ENCODE data around the gene KRT8.
"Not testable (repeated sequence)": the region's sequence is repeated elsewhere in the genome, so short reads cannot be mapped to it uniquely, and the experiment has no call there.

KRT8 gene

GRCh38 chr12:52904509-52905300 lies at the start of gene KRT8:
KRT8 (minus strand) TSS chr12:52905076; CDS start chr12:52904981, 95 bp downstream.
- not testable (repeated sequence) for DNase-seq

DNA sequence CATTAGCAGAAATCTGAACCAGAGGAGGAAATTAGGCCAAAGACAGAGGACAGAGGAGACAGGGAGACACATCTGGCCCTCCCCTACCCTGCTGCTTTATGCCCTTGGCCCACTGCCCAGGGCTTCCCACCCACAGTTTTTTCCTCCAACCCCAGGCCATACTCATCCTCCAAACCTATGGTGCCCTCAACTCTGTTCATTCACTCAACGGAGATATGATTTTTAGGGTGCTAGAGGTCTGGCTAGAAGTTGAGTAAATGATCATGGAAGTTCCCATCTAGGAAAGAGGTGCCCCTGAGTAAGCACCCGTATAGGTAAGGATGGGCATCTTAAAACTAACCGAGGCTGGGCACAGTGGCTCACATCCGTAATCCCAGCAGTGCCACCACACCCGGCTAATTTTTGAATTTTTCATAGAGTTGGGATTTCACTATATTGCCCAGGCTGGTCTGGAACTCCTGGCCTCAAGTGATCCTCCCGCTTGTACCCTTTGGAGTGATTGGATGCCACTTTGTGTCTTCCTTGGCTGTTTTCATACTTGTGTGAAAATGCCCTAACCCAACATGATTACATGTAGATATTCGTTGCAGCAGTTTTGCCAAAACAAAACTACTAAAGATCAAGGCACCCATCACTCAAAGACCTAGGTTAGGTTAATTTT lies 48.4 kb upstream of the KRT8 start:
- no peak for DNase-seq

DNA sequence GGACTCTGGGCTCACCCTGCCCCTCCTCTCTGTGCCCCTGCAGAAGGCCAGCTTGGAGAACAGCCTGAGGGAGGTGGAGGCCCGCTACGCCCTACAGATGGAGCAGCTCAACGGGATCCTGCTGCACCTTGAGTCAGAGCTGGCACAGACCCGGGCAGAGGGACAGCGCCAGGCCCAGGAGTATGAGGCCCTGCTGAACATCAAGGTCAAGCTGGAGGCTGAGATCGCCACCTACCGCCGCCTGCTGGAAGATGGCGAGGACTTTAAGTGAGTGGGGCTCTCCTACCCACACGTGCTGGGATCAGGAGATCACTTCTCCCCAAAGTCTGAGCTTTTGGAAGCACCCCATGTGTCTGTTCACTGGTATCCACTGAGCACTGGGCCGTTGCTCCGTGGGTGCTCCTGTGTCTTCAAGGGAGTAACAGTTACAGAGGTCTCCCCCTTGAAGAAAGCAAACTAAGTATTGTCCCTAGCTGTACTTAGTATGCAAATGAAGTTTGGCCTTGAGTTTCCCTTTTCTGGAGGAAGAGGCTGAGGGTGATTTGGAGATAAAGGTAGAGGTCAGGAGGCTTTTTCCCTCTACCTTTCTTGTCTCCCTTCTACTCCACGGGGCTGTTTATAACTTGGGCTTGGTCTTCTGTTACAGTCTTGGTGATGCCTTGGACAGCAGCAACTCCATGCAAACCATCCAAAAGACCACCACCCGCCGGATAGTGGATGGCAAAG lies 47.4 kb upstream of the KRT8 start:
- no peak for DNase-seq

GRCh38 chr12:52951640-52952039 lies 46.8 kb upstream of the KRT8 start:
- DNase-seq = no peak

GRCh38 chr12:52951126-52951525 lies 46.2 kb upstream of the KRT8 start:
- DNase-seq = no peak

DNA sequence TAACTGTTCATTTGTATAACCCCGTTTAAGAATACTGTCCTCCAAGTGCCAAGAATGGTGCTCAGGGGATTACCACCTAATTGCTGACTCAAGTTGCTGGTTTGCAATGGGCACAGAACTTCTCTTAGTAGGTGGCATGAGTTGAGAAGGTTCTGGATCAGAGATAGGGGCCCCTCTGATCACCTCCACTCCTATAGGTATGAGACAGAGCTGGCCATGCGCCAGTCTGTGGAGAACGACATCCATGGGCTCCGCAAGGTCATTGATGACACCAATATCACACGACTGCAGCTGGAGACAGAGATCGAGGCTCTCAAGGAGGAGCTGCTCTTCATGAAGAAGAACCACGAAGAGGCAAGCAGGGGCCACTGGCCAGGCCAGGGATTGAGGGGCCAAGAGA lies 45.7 kb upstream of the KRT8 start:
- DNase-seq = no peak

GRCh38 chr12:52949413-52950331 lies 44.8 kb upstream of the KRT8 start:
- DNase-seq = no peak

DNA sequence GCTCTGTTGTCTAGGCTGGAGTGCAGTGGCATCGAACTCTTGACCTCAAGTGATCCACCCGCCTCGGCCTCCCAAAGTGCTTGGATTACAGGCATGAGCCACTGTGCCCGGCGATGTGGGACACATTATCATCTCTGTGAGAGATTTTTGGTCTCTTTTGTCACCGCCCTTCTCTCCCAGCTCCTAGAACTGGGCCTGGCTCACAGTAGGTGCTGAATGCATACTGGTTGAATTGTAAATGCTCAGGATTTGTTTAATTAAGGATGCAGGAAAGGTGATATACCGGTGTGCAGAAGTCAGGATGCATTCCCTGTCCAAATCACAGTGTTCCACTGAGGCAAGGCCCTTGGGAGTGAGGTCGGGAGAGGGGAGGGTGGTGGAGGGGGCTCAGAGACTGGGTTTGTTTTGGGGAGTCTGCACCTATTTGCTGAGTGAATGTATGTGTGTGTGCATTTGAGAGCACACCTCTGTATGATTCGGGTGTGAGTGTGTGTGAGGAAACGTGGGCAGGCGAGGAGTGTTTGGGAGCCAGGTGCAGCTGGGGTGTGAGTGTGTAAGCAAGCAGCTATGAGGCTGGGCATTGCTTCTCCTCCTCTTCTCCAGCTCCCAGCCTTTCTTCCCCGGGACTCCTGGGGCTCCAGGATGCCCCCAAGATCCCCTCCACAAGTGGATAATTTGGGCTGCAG lies 43.0 kb upstream of the KRT8 start:
- no peak for DNase-seq

DNA sequence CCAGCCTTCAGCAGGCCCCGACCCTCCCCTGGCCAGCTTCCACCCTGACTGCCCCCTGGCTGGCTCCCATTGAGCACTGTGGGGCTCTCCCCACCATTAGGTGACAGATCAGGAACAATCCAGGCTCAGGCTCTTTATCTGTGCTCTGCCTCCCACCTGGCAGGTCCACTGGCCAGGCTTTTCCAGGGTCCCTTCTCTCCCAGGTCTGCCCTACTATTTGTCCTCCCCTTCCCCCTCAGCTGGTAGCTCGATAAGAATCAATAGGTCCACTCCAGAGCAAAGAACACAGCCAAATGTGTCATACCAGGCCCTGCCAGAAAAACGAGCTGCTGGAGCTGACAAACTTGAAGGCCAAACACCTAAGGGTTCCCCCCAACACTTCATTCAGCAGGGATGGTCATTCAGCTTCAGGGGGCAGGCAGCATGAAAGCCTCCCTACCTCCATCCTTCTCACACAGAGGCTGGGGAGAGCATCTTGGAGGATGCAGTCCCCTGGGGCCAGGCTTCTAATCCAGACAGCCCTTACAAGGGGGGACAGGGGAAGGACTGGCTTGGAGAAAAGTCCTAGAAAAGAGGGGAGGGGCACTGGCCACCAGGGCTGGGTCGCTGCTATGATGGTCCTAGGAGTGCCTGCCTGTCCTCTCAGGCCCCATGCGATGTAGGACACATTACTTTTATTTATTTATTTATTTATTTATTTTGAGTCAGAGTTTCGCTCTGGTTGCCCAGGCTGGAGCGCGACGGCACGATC lies 42.1 kb upstream of the KRT8 start:
- DNase-seq = no peak

- no peak for DNase-seq
Observed at GRCh38 chr12:52946334-52946733, 41.5 kb upstream of the KRT8 start.

DNA sequence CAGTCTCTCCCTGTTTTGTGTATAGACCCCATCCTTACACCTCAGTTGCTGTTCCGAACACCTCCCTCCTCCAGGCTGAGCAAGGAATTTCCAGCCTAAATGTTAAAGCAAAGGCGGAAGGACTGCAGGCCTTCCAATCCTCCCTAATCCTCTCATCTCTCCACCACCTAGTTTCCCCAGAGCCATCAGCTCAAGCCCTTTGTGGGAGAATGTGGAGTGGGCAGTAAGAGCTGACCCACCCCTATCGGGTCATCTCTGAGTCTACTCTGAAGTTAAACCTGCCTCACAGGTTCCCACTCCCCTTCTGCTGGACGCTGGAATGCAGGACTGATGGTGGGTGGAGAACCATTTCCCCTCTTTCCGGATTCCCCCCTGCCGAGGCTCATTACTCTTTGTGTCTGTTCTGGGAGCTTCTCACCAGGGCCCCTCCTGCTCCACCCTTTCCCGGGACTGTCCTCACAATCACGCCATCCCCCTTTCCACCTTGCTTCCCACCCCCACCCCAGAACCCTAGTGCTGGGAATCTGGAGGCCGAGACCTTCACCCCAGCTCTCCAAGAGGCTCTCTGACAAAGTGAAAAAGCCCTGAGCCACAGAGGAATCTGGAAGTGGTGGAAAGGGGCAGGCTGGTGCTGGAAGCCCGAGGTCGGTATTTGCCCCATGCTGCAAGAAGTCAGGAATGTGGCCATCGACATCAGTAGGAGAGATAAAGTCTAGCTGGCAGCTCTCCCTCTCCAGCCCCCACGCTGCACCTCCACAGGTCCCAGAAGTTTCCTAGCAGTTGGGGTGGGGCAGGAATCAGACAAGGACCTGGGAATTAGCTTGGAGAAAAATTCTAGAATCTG lies 40.7 kb upstream of the KRT8 start:
- DNase-seq = no peak

GRCh38 chr12:52944683-52945388 lies 40.0 kb upstream of the KRT8 start:
- DNase-seq = no peak

DNA sequence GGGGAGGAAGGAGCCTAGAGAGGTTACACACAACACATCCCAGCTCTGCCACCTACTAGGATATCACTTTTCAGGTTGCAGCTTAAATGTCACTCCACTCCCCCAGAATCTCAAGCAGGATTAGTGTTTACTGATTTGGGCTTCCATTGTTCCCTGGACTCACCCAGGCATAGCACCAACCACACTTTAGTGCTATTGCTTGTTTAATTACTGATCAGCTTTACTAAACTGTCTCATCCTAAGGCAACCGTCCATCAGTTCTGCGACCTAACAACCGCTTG lies 38.0 kb upstream of the KRT8 start:
- no peak for DNase-seq

DNA sequence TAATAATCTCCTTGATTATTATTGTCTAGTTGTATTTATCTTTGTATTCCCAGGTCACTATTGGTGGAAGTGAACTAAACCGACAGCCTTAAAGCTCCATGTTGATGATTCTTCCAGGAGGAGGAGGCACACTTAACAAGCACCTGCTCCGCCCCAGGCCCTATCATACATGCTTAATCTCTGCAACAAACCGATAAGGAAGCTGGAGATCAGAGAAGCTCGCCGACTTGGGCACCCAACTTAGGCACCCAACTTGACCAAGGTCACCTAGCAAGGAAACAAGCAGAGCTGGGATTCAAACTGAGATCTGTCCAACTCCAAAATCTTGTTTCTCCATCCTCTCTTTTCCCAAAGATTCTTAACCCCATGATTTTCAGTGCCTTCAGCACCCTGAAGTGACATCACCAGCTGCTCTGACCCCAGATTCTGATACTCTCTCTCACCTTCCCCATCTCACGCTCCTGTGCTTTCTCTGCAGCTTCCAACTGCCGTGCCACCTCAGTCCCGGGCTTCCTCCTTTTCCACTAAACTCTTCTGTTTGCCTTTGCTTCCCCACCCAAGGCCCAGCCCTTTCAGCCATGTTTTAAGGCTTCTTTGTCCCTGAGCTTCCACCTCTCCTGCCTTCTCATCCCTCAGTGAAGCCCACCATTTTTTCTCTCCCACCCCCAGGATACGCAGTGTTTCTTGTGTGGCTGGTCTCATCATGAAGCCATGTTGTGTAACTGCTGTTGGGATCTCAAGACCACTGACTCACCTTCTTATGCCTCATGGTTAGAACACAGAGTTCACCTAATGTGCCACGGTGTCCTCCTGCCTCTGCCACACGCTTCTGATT lies 37.4 kb upstream of the KRT8 start:
- DNase-seq = no peak

- no peak for DNase-seq
Observed at GRCh38 chr12:52929538-52929937, 24.7 kb upstream of the KRT8 start.

DNA sequence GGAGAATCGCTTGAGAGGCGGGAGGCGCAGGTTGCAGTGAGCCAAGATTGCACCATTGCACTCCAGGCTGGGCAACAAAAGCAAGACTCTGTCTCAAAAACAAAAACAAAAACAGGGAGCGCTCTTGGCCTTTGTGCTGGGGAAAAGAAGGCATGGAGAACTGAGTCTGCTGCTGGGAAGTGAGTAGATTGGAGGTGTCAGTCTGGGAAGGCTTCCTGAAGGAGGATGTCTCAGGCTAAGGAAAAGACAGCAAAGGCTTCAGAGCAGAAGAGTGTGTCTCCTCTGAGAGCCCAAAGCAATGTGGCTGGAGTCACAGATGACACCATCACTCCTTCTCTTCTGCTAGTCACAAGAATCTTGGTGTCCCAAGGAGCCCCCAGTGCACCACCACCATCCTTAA lies 23.1 kb upstream of the KRT8 start:
- no peak for DNase-seq

GRCh38 chr12:52926596-52927234 lies 21.8 kb upstream of the KRT8 start:
- no peak for DNase-seq

Data from CD4-positive, alpha-beta T cell treated with Interleukin-6 for 4 hours (primary cell).